GM12878 (cell line): ENCODE results near the gene SLC12A5. TPM values are rescaled to one million over a fixed set of nuclear protein-coding genes. Genes with fewer than 3 reads are reported as not detected.

Source experiments
- CREB1 ChIP-seq: IDR thresholded peaks from 2 replicates; pipeline ENCODE4 v1.6.1; 2012; ENCODE audit warnings: low read depth, mild to moderate bottlenecking, inconsistent platforms
- NFYA ChIP-seq: IDR thresholded peaks from 2 replicates; pipeline ENCODE4 v1.6.1; 2011; ENCODE audit warnings: low read depth, mild to moderate bottlenecking, low read length, improper control_type of control experiment, borderline replicate concordance
- NR2C1 ChIP-seq: fragments of 450-650 bp; IDR thresholded peaks from 2 replicates; pipeline ENCODE4 v1.6.1; 2017; ENCODE audit warnings: antibody characterized with exemption, mild to moderate bottlenecking, moderate library complexity
- REST ChIP-seq: IDR thresholded peaks from 2 replicates; pipeline ENCODE4 v1.6.1; 2012; ENCODE audit warnings: mild to moderate bottlenecking, low read depth, low read length
- SP1 ChIP-seq: IDR thresholded peaks from one replicate; pipeline ENCODE4 v1.6.1; 2011; ENCODE audit warnings: low read depth, low read length
- TCF7 ChIP-seq: IDR thresholded peaks from 2 replicates; pipeline ENCODE4 v1.6.1; 2014; ENCODE audit warnings: antibody characterized with exemption, borderline replicate concordance
- ZNF24 ChIP-seq: fragments of 450-650 bp; IDR thresholded peaks from 2 replicates; pipeline ENCODE4 v1.6.1; 2017; ENCODE audit warnings: antibody characterized with exemption, mild to moderate bottlenecking
- polyA plus RNA-seq, 11 experiments: library from polyadenylated mRNA; depleted of rRNA in 4 of 11; unstranded in 6 of 11; stranded (reverse) in 5 of 11; fragments of >200 nt; fragmentation: Nextera tagmentation in 4 of 11; fragmentation: Illumina TruSeq in 1 of 11; extraction: Ambion mirVana in 4 of 11; extraction: Trizol in 1 of 11; gene quantifications; 1 replicate in 1 of 11; 2 replicates in 10 of 11; pipeline versions ENCODE4 v1.2.1 to v1.2.3, GENCODE V29; 2011 to 2016; ENCODE audit warnings: inconsistent platforms in 2 of 11, missing spikeins in 2 of 11, low read depth in 1 of 11
- total RNA-seq, 4 experiments: library from RNA; depleted of rRNA in 3 of 4; stranded (reverse); fragments of >200 nt in 3 of 4; fragmentation: Illumina TruSeq in 1 of 4; extraction: Trizol in 1 of 4; gene quantifications; 2 replicates each; pipeline versions ENCODE4 v1.2.1 to v1.2.3, GENCODE V29; 2013 to 2021
- TF ChIP-seq, protein P1 (sequence below): fragments of 450-650 bp; formaldehyde crosslinking; IDR thresholded peaks from 2 replicates; pipeline ENCODE4 v1.5.0; 2022; ENCODE audit warnings: mild to moderate bottlenecking, missing genetic modification characterization
- TF ChIP-seq, protein P2 (sequence below): fragments of 150-350 bp; IDR thresholded peaks from 2 replicates; pipeline ENCODE4 v1.6.1; 2016; ENCODE audit warnings: low read depth, low read length

Gene SLC12A5
- total and polyA plus RNA-seq, 10 of the 15 experiments (the other 5 are each of a cell fraction or from before 2014, with no cell fraction given): 0.26 to 2.7 (median 1.2) TPM

- TF ChIP-seq NFYA (no peak), TCF7 (no peak), ZNF24 (no peak), CREB1 (no peak), REST (no peak), NR2C1 (no peak), SP1 (no peak)
- TF ChIP-seq, protein P1, sequence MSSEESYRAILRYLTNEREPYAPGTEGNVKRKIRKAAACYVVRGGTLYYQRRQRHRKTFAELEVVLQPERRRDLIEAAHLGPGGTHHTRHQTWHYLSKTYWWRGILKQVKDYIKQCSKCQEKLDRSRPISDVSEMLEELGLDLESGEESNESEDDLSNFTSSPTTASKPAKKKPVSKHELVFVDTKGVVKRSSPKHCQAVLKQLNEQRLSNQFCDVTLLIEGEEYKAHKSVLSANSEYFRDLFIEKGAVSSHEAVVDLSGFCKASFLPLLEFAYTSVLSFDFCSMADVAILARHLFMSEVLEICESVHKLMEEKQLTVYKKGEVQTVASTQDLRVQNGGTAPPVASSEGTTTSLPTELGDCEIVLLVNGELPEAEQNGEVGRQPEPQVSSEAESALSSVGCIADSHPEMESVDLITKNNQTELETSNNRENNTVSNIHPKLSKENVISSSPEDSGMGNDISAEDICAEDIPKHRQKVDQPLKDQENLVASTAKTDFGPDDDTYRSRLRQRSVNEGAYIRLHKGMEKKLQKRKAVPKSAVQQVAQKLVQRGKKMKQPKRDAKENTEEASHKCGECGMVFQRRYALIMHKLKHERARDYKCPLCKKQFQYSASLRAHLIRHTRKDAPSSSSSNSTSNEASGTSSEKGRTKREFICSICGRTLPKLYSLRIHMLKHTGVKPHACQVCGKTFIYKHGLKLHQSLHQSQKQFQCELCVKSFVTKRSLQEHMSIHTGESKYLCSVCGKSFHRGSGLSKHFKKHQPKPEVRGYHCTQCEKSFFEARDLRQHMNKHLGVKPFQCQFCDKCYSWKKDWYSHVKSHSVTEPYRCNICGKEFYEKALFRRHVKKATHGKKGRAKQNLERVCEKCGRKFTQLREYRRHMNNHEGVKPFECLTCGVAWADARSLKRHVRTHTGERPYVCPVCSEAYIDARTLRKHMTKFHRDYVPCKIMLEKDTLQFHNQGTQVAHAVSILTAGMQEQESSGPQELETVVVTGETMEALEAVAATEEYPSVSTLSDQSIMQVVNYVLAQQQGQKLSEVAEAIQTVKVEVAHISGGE (CRISPR knock-in tag): no peak
- TF ChIP-seq, protein P2, sequence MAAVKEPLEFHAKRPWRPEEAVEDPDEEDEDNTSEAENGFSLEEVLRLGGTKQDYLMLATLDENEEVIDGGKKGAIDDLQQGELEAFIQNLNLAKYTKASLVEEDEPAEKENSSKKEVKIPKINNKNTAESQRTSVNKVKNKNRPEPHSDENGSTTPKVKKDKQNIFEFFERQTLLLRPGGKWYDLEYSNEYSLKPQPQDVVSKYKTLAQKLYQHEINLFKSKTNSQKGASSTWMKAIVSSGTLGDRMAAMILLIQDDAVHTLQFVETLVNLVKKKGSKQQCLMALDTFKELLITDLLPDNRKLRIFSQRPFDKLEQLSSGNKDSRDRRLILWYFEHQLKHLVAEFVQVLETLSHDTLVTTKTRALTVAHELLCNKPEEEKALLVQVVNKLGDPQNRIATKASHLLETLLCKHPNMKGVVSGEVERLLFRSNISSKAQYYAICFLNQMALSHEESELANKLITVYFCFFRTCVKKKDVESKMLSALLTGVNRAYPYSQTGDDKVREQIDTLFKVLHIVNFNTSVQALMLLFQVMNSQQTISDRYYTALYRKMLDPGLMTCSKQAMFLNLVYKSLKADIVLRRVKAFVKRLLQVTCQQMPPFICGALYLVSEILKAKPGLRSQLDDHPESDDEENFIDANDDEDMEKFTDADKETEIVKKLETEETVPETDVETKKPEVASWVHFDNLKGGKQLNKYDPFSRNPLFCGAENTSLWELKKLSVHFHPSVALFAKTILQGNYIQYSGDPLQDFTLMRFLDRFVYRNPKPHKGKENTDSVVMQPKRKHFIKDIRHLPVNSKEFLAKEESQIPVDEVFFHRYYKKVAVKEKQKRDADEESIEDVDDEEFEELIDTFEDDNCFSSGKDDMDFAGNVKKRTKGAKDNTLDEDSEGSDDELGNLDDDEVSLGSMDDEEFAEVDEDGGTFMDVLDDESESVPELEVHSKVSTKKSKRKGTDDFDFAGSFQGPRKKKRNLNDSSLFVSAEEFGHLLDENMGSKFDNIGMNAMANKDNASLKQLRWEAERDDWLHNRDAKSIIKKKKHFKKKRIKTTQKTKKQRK: no peak
- TF ChIP-seq, all 136 proteins: peak for 0
These were observed 6.2 kb downstream of the SLC12A5 start (continued) for GRCh38 chr20:46035253-46035652.
